Panc1 (cell line): Measurements from ENCODE around the gene PRLR. TPM values are rescaled to one million over a fixed set of nuclear protein-coding genes. Genes with fewer than 3 reads are reported as not detected.

Source experiments
- ATAC-seq: fragments of 200-7000 bp; cut with Tn5 transposase; 2 replicates; pipeline ENCODE4 v1.9.1; 2020; ENCODE audit warnings: mild to moderate bottlenecking, moderate library complexity
- BruUV-seq: library from RNA; stranded (reverse); fragments of 400-500 nt; replicated peaks from 2 replicates; lab custom pipeline; 2021; lab: Mats Ljungman, UMichigan
- CTCF ChIA-PET: fragments of 300-600 bp; sonication (Branson Sonifier 250); formaldehyde crosslinking; loops from one replicate; lab custom pipeline; 2022; ENCODE audit warnings: antibody characterized with exemption; lab: Charles Lee
- POLR2A ChIA-PET: fragments of 300-600 bp; sonication (Branson Sonifier 250); formaldehyde crosslinking; loops from one replicate; lab custom pipeline; 2022; ENCODE audit warnings: antibody characterized with exemption; lab: Charles Lee
- DNase-seq: peaks from one replicate; pipeline ENCODE4 v3.0.0-alpha.2; 2010; ENCODE audit warnings: low read depth, low spot score
- H3K27ac ChIP-seq: 2 replicates; pipeline ENCODE4 v1.5.1; 2011; ENCODE audit warnings: mild to moderate bottlenecking, low read length, inconsistent platforms
- H3K27me3 ChIP-seq: fragments of 200-500 bp; sonication (Bioruptor generic); 2 replicates; pipeline ENCODE4 v1.6.0; 2014; ENCODE audit warnings: low read length, inconsistent platforms; ENCODE audit not compliant: control insufficient read depth, insufficient read depth
- H3K36me3 ChIP-seq: fragments of 200-500 bp; sonication (Bioruptor generic); 2 replicates; pipeline ENCODE4 v1.5.1; 2014; ENCODE audit warnings: inconsistent platforms, mild to moderate bottlenecking, low read length, moderate library complexity; ENCODE audit not compliant: control insufficient read depth, insufficient read depth
- H3K4me1 ChIP-seq: 2 replicates; pipeline ENCODE4 v1.5.1; 2011; ENCODE audit warnings: inconsistent platforms, mild to moderate bottlenecking, low read length, moderate library complexity; ENCODE audit not compliant: control insufficient read depth, insufficient read depth
- H3K4me3 ChIP-seq, 2 experiments: 2 replicates each; pipeline ENCODE4 v1.5.1; 2011 to 2012; ENCODE audit warnings: low read depth in 2 of 2, low read length in 2 of 2, mild to moderate bottlenecking in 2 of 2, inconsistent platforms in 1 of 2, moderate library complexity in 1 of 2
- H3K9me3 ChIP-seq: fragments of 200-500 bp; sonication (Bioruptor generic); 2 replicates; pipeline ENCODE4 v1.5.1; 2014; ENCODE audit warnings: low read depth, mild to moderate bottlenecking, inconsistent platforms, low read length, moderate library complexity; ENCODE audit not compliant: control insufficient read depth, insufficient read depth
- POLR2AphosphoS5 ChIP-seq: IDR thresholded peaks from 2 replicates; pipeline ENCODE4 v1.6.1; 2012; ENCODE audit warnings: mild to moderate bottlenecking, low read depth, low read length, moderate library complexity
- SIN3A ChIP-seq: IDR thresholded peaks from 2 replicates; pipeline ENCODE4 v1.6.1; 2012; ENCODE audit warnings: low read depth, mild to moderate bottlenecking, low read length, moderate library complexity, borderline replicate concordance; ENCODE audit not compliant: insufficient read depth
- TCF7L2 ChIP-seq: IDR thresholded peaks from 2 replicates; pipeline ENCODE4 v1.6.1; 2011; ENCODE audit warnings: mild to moderate bottlenecking, low read depth, low read length, inconsistent platforms
- in situ Hi-C: cut with HindIII; loops from 2 replicates; pipeline ENCODE4 v1.10.0; 2016; ENCODE audit warnings: low sequenced_read_pairs, low pct_unique_long_range_greater_than_20kb
- intact Hi-C: fragments of 100-400 bp; cut with micrococcal nuclease; formaldehyde crosslinking; loops from one replicate; pipeline ENCODE4 v1.10.0; 2022; ENCODE audit not compliant: unreplicated experiment
- total RNA-seq: library from RNA; stranded (reverse); gene quantifications from one replicate; pipeline ENCODE4 v1.2.1, GENCODE V29; 2021; ENCODE audit not compliant: unreplicated experiment
- TF ChIP-seq, protein P1 (sequence below): fragments of 450-650 bp; IDR thresholded peaks from 2 replicates; pipeline ENCODE4 v1.5.1; 2017; ENCODE audit warnings: mild to moderate bottlenecking
- TF ChIP-seq, protein P2 (sequence below), 2 experiments: IDR thresholded peaks; 2 replicates each; pipeline ENCODE4 v1.6.1; 2011 to 2012; ENCODE audit warnings: low read depth in 2 of 2, control low read depth in 1 of 2, low read length in 1 of 2, mild to moderate bottlenecking in 1 of 2, moderate library complexity in 1 of 2; ENCODE audit not compliant: insufficient read depth in 1 of 2

Gene PRLR
- total RNA-seq, 1 experiment from 2014 or later, result 0.46 TPM

DNA sequence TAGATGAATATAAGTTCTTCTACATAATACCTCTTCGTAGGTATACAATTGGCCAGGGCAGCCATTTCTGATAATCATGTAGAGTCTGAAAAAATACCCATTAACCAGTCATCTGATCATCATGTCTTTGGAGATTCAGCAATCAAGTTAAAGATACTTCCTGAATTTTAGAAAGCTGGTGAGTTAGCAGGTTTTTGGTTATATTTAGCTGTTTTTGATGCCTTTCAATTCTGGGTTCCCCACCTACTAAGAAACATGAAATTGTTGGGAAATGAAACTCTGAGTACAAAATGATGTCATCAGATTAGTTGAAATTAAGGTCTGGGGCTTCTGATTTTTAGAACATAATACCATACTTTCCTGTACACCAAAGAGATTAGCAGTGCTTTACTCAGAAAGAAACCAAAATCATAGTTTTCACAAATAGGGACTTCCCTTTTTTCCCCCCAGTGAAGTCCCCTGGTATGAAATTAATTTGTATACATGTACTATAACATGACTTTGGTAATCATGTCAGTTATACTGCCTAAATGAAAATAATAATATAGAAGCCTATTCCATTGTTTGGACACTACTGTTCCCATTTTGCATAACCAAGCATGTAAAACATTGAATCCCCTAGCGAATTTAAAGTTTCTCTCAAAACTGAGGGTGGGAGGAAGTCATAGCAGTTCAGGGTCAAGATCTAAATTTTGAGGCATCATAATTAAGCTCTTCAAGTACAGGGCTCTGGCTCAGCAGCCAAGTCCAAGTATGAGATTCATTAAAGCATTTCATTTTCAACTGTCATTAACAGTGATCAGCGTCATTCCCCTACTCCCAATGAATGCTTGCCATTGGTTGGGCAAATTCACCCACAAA, 17.9 kb downstream of the PRLR start:
- no peak for DNase-seq
- in situ Hi-C loops (no loop called here), intact Hi-C loops (no loop called here)
- H3K4me1 ChIP-seq, result no peaks in the 10 kb centered on the region
- ChIA-PET CTCF (no interaction called here), POLR2A (no interaction called here)
- TF ChIP-seq, protein P1, sequence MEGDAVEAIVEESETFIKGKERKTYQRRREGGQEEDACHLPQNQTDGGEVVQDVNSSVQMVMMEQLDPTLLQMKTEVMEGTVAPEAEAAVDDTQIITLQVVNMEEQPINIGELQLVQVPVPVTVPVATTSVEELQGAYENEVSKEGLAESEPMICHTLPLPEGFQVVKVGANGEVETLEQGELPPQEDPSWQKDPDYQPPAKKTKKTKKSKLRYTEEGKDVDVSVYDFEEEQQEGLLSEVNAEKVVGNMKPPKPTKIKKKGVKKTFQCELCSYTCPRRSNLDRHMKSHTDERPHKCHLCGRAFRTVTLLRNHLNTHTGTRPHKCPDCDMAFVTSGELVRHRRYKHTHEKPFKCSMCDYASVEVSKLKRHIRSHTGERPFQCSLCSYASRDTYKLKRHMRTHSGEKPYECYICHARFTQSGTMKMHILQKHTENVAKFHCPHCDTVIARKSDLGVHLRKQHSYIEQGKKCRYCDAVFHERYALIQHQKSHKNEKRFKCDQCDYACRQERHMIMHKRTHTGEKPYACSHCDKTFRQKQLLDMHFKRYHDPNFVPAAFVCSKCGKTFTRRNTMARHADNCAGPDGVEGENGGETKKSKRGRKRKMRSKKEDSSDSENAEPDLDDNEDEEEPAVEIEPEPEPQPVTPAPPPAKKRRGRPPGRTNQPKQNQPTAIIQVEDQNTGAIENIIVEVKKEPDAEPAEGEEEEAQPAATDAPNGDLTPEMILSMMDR, result no peak
- no peak for TF ChIP-seq SIN3A
- TF ChIP-seq, protein P2, sequence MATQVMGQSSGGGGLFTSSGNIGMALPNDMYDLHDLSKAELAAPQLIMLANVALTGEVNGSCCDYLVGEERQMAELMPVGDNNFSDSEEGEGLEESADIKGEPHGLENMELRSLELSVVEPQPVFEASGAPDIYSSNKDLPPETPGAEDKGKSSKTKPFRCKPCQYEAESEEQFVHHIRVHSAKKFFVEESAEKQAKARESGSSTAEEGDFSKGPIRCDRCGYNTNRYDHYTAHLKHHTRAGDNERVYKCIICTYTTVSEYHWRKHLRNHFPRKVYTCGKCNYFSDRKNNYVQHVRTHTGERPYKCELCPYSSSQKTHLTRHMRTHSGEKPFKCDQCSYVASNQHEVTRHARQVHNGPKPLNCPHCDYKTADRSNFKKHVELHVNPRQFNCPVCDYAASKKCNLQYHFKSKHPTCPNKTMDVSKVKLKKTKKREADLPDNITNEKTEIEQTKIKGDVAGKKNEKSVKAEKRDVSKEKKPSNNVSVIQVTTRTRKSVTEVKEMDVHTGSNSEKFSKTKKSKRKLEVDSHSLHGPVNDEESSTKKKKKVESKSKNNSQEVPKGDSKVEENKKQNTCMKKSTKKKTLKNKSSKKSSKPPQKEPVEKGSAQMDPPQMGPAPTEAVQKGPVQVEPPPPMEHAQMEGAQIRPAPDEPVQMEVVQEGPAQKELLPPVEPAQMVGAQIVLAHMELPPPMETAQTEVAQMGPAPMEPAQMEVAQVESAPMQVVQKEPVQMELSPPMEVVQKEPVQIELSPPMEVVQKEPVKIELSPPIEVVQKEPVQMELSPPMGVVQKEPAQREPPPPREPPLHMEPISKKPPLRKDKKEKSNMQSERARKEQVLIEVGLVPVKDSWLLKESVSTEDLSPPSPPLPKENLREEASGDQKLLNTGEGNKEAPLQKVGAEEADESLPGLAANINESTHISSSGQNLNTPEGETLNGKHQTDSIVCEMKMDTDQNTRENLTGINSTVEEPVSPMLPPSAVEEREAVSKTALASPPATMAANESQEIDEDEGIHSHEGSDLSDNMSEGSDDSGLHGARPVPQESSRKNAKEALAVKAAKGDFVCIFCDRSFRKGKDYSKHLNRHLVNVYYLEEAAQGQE (IDR thresholded peaks at IDR 0.05; ENCODE audit: insufficient read depth in 1 of 2, low read depth in 2 of 2, low read length in 1 of 2), result no peak
- no peak for TF ChIP-seq TCF7L2
- TF ChIP-seq POLR2AphosphoS5, result no peak
- H3K4me3 ChIP-seq, result no peak overlapping the region
- no peaks in the 10 kb centered on the region for H3K36me3 ChIP-seq
- BruUV-seq, result no TSS peak
- ATAC-seq, result no peak
- no peaks in the 10 kb centered on the region for H3K9me3 ChIP-seq
- no peak overlapping the region for H3K27ac ChIP-seq
- H3K27me3 ChIP-seq, result no peaks in the 10 kb centered on the region

DNA sequence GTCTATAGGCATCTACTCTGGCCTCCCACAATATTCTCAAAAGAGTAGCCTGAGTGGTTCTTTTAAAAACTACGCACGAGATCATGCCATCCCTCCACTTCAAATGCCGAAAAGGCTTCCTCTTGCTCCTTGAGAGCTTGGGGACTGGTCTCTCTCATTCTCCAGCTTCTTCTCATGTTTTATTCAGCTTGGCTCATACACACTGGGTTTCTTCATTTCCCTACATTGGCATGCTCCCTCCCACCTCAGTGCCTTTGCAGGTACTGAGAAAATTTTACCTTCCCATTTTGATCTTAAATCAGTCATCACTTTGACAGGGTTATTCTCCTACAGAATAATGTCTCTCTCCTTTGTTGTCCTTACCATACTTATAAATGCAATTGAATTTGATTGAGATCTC, 20.4 kb downstream of the PRLR start:
- no peaks in the 10 kb centered on the region for H3K27me3 ChIP-seq
- no peak overlapping the region for H3K27ac ChIP-seq
- ChIA-PET POLR2A (no interaction called here), CTCF (no interaction called here)
- no peaks in the 10 kb centered on the region for H3K36me3 ChIP-seq
- in situ Hi-C loops (no loop called here), intact Hi-C loops (no loop called here)
- no TSS peak for BruUV-seq
- no peak overlapping the region for H3K4me3 ChIP-seq
- TF ChIP-seq, protein P1, result no peak
- TF ChIP-seq SIN3A (no peak), POLR2AphosphoS5 (no peak), TCF7L2 (no peak)
- TF ChIP-seq, protein P2 (IDR thresholded peaks at IDR 0.05; ENCODE audit: insufficient read depth in 1 of 2, low read depth in 2 of 2, low read length in 1 of 2), result no peak
- no peaks in the 10 kb centered on the region for H3K9me3 ChIP-seq
- DNase-seq (no peak), ATAC-seq (no peak)
- H3K4me1 ChIP-seq, result no peaks in the 10 kb centered on the region
